Measurements from ENCODE around the gene CDC42EP4.

The CDC42EP4 gene

GRCh38 chr17:73352261-73352660 lies 40.5 kb upstream of the CDC42EP4 start:
- Histone ChIP-seq H3K9me2 (replicated peaks; ENCODE audit: control insufficient read depth, low read length) (no peaks in the 10 kb centered on the region), H3K79me2 (ENCODE audit: control insufficient read depth, low read length) (no peaks in the 10 kb centered on the region), H3F3A (ENCODE audit: control insufficient read depth, insufficient read depth) (no peaks in the 10 kb centered on the region), H3K9me3 (ENCODE audit: control insufficient read depth, insufficient read depth, low read length) (no peaks in the 10 kb centered on the region), H3K27me3 (ENCODE audit: control insufficient read depth, low read length) (no peaks in the 10 kb centered on the region), H3K36me3 (ENCODE audit: control insufficient read depth, low read length) (no peaks in the 10 kb centered on the region), H3K27ac (ENCODE audit: low read depth, low read length) (no peak overlapping the region), H3K4me2 (ENCODE audit: low read length) (no peak overlapping the region), H3K4me3 (ENCODE audit: low read length) (no peak overlapping the region), H3K4me1 (ENCODE audit: control insufficient read depth, low read length) (no peaks in the 10 kb centered on the region), H4K20me1 (ENCODE audit: control insufficient read depth, insufficient read depth, low read depth, low read length) (no peaks in the 10 kb centered on the region; the same call in 1 of the 2 replicates)
- TF ChIP-seq EZH2phosphoT487 (IDR thresholded peaks at IDR 0.05; ENCODE audit: borderline replicate concordance, low read length) (no peak), CTCF (IDR thresholded peaks at IDR 0.05; ENCODE audit: low read depth, low read length, poor library complexity, severe bottlenecking) (no peak)

GRCh38 chr17:73351764-73352163 lies 40.0 kb upstream of the CDC42EP4 start:
- Histone ChIP-seq H4K20me1 (ENCODE audit: control insufficient read depth, insufficient read depth, low read depth, low read length) (no peaks in the 10 kb centered on the region; the same call in 1 of the 2 replicates), H3K9me2 (replicated peaks; ENCODE audit: control insufficient read depth, low read length) (no peaks in the 10 kb centered on the region), H3K27ac (ENCODE audit: low read depth, low read length) (no peak overlapping the region), H3K9me3 (ENCODE audit: control insufficient read depth, insufficient read depth, low read length) (no peaks in the 10 kb centered on the region), H3F3A (ENCODE audit: control insufficient read depth, insufficient read depth) (no peaks in the 10 kb centered on the region), H3K4me3 (ENCODE audit: low read length) (no peak overlapping the region), H3K4me2 (ENCODE audit: low read length) (no peak overlapping the region), H3K79me2 (ENCODE audit: control insufficient read depth, low read length) (no peaks in the 10 kb centered on the region), H3K4me1 (ENCODE audit: control insufficient read depth, low read length) (no peaks in the 10 kb centered on the region), H3K27me3 (ENCODE audit: control insufficient read depth, low read length) (no peaks in the 10 kb centered on the region), H3K36me3 (ENCODE audit: control insufficient read depth, low read length) (no peaks in the 10 kb centered on the region)
- TF ChIP-seq EZH2phosphoT487 (IDR thresholded peaks at IDR 0.05; ENCODE audit: borderline replicate concordance, low read length) (no peak), CTCF (IDR thresholded peaks at IDR 0.05; ENCODE audit: low read depth, low read length, poor library complexity, severe bottlenecking) (no peak)

- Histone ChIP-seq H3K4me2 (ENCODE audit: low read length) (no peak overlapping the region), H3K9me2 (replicated peaks; ENCODE audit: control insufficient read depth, low read length) (no peaks in the 10 kb centered on the region), H3F3A (ENCODE audit: control insufficient read depth, insufficient read depth) (no peaks in the 10 kb centered on the region), H3K9me3 (ENCODE audit: control insufficient read depth, insufficient read depth, low read length) (no peaks in the 10 kb centered on the region), H3K36me3 (ENCODE audit: control insufficient read depth, low read length) (no peaks in the 10 kb centered on the region), H4K20me1 (ENCODE audit: control insufficient read depth, insufficient read depth, low read depth, low read length) (no peaks in the 10 kb centered on the region), H3K27ac (ENCODE audit: low read depth, low read length) (no peak overlapping the region), H3K4me1 (ENCODE audit: control insufficient read depth, low read length) (no peaks in the 10 kb centered on the region), H3K27me3 (ENCODE audit: control insufficient read depth, low read length) (no peaks in the 10 kb centered on the region), H3K4me3 (ENCODE audit: low read length) (no peak overlapping the region), H3K79me2 (ENCODE audit: control insufficient read depth, low read length) (no peaks in the 10 kb centered on the region)
- TF ChIP-seq CTCF (IDR thresholded peaks at IDR 0.05; ENCODE audit: low read depth, low read length, poor library complexity, severe bottlenecking) (no peak), EZH2phosphoT487 (IDR thresholded peaks at IDR 0.05; ENCODE audit: borderline replicate concordance, low read length) (no peak)
Measured at GRCh38 chr17:73350864-73351263, 39.1 kb upstream of the CDC42EP4 start.

- H3K27ac ChIP-seq (ENCODE audit: low read depth, low read length), result no peak overlapping the region
Measured at GRCh38 chr17:73349647-73350046, 37.8 kb upstream of the CDC42EP4 start.

More at GRCh38 chr17:73349647-73350046, 37.8 kb upstream of the CDC42EP4 start:
- Histone ChIP-seq H3K4me2 (ENCODE audit: low read length) (no peak overlapping the region), H3K27me3 (ENCODE audit: control insufficient read depth, low read length) (no peaks in the 10 kb centered on the region), H3K4me3 (ENCODE audit: low read length) (no peak overlapping the region), H3K9me2 (replicated peaks; ENCODE audit: control insufficient read depth, low read length) (no peaks in the 10 kb centered on the region), H3K9me3 (ENCODE audit: control insufficient read depth, insufficient read depth, low read length) (no peaks in the 10 kb centered on the region), H4K20me1 (ENCODE audit: control insufficient read depth, insufficient read depth, low read depth, low read length) (no peaks in the 10 kb centered on the region), H3K36me3 (ENCODE audit: control insufficient read depth, low read length) (no peaks in the 10 kb centered on the region), H3K4me1 (ENCODE audit: control insufficient read depth, low read length) (no peaks in the 10 kb centered on the region), H3K79me2 (ENCODE audit: control insufficient read depth, low read length) (no peaks in the 10 kb centered on the region), H3F3A (ENCODE audit: control insufficient read depth, insufficient read depth) (no peaks in the 10 kb centered on the region)
- no peak for TF ChIP-seq CTCF (IDR thresholded peaks at IDR 0.05; ENCODE audit: low read depth, low read length, poor library complexity, severe bottlenecking)
- no peak for TF ChIP-seq EZH2phosphoT487 (IDR thresholded peaks at IDR 0.05; ENCODE audit: borderline replicate concordance, low read length)

Data from DOHH2 (cell line).